HG03469 (cell line): ENCODE results near the gene RIMBP2.
"Not testable (repeated sequence)": the region's sequence is repeated elsewhere in the genome, so short reads cannot be mapped to it uniquely, and the experiment has no call there.

Experiments
- ATAC-seq: cut with Tn5 transposase; IDR thresholded peaks from one replicate; pipeline ENCODE4 v1.9.1; 2021; ENCODE audit warnings: mild to moderate bottlenecking, moderate library complexity, moderate number of reproducible peaks; ENCODE audit not compliant: unreplicated experiment

The RIMBP2 gene

GRCh38 chr12:130706885-130707570, 9.1 kb downstream of the RIMBP2 start:
- no peak for ATAC-seq

GRCh38 chr12:130706311-130706710, 9.8 kb downstream of the RIMBP2 start:
- ATAC-seq: no peak

- ATAC-seq: no peak
Observed at GRCh38 chr12:130705178-130705822, 10.8 kb downstream of the RIMBP2 start.

- ATAC-seq: no peak
Observed at GRCh38 chr12:130704606-130705005, 11.5 kb downstream of the RIMBP2 start.

GRCh38 chr12:130703733-130704375, 12.2 kb downstream of the RIMBP2 start:
- ATAC-seq: no peak

- no peak for ATAC-seq
Observed at GRCh38 chr12:130702966-130703732, 12.9 kb downstream of the RIMBP2 start.

- no peak for ATAC-seq
Observed at GRCh38 chr12:130701402-130701744, 14.7 kb downstream of the RIMBP2 start.

GRCh38 chr12:130700492-130701401, 15.4 kb downstream of the RIMBP2 start:
- no peak for ATAC-seq

- ATAC-seq: no peak
Observed at GRCh38 chr12:130698106-130698505, 18.0 kb downstream of the RIMBP2 start.

- no peak for ATAC-seq
Observed at GRCh38 chr12:130696379-130697100, 19.6 kb downstream of the RIMBP2 start.

- ATAC-seq: no peak
Observed at GRCh38 chr12:130695061-130695460, 21.0 kb downstream of the RIMBP2 start.

- no peak for ATAC-seq
Observed at GRCh38 chr12:130689408-130690405, 26.4 kb downstream of the RIMBP2 start.

- not testable (repeated sequence) for ATAC-seq
Observed at GRCh38 chr12:130688999-130689398, 27.1 kb downstream of the RIMBP2 start.

- ATAC-seq: no peak
Observed at GRCh38 chr12:130687796-130688778, 28.0 kb downstream of the RIMBP2 start.

GRCh38 chr12:130687190-130687589, 28.9 kb downstream of the RIMBP2 start:
- ATAC-seq: no peak

GRCh38 chr12:130686511-130686991, 29.5 kb downstream of the RIMBP2 start:
- no peak for ATAC-seq

- ATAC-seq: no peak
Observed at GRCh38 chr12:130685850-130686249, 30.2 kb downstream of the RIMBP2 start.
